Measurements from ENCODE around the gene MAMLD1.

- TF ChIP-seq CTCF (IDR thresholded peaks at IDR 0.05) (no peak), POLR2A (IDR thresholded peaks at IDR 0.05) (no peak)
Observed at GRCh38 chrX:150459196-150459595, 96.1 kb downstream of the MAMLD1 start.

Measured in esophagus squamous epithelium (tissue), 4 donors.